GM21737 (cell line): ENCODE measurements around the gene ROGDI.

Experiments used
- ATAC-seq: cut with Tn5 transposase; IDR thresholded peaks from one replicate; pipeline ENCODE4 v1.9.1; 2021; ENCODE audit warnings: mild to moderate bottlenecking, moderate library complexity; ENCODE audit not compliant: unreplicated experiment

ROGDI gene

GRCh38 chr16:4768549-4769305 lies 33.7 kb downstream of the ROGDI start:
- peak; percentile 61 for ATAC-seq

GRCh38 chr16:4767872-4768548 lies 34.4 kb downstream of the ROGDI start:
- no peak for ATAC-seq

GRCh38 chr16:4766875-4767628 lies 35.4 kb downstream of the ROGDI start, which contains the start of gene ZNF500:
Gene ZNF500 (minus strand): TSS chr16:4767162. CDS start chr16:4765978, 1,184 bp downstream.
- ATAC-seq, result peak; percentile 93

- no peak for ATAC-seq
Observed at GRCh38 chr16:4765511-4766474, 36.6 kb downstream of the ROGDI start.

- no peak for ATAC-seq
Observed at GRCh38 chr16:4763791-4764190, 38.6 kb downstream of the ROGDI start.

- ATAC-seq, result no peak
Observed at GRCh38 chr16:4762205-4762604, 40.2 kb downstream of the ROGDI start.

GRCh38 chr16:4760221-4760910 lies 42.1 kb downstream of the ROGDI start:
- ATAC-seq, result no peak

- no peak for ATAC-seq
Observed at GRCh38 chr16:4755687-4756086, 46.7 kb downstream of the ROGDI start.

GRCh38 chr16:4754865-4755264 lies 47.6 kb downstream of the ROGDI start:
- no peak for ATAC-seq

GRCh38 chr16:4753227-4753626 lies 49.2 kb downstream of the ROGDI start:
- no peak for ATAC-seq

GRCh38 chr16:4752351-4753100 lies 49.9 kb downstream of the ROGDI start:
- ATAC-seq, result no peak

- ATAC-seq, result no peak
Observed at GRCh38 chr16:4750896-4751295, 51.5 kb downstream of the ROGDI start.

GRCh38 chr16:4749700-4750257 lies 52.7 kb downstream of the ROGDI start:
- ATAC-seq, result no peak

GRCh38 chr16:4748682-4749411 lies 53.6 kb downstream of the ROGDI start:
- no peak for ATAC-seq

- ATAC-seq, result no peak
Observed at GRCh38 chr16:4747906-4748681, 54.3 kb downstream of the ROGDI start.

- no peak for ATAC-seq
Observed at GRCh38 chr16:4746991-4747574, 55.4 kb downstream of the ROGDI start.
